ENCODE results near the gene IL4I1.

IL4I1 gene

GRCh38 chr19:49856574-49857021, 40.1 kb downstream of the IL4I1 start:
- no peak overlapping the region for H3K4me3 ChIP-seq (ENCODE audit: insufficient read depth, low read depth, low read length)
- H3K9me3 ChIP-seq (ENCODE audit: control insufficient read depth, low read length): no peaks in the 10 kb centered on the region
- peaks cover 58% of the 10 kb centered on the region for H3K36me3 ChIP-seq (ENCODE audit: control insufficient read depth, insufficient read depth, low read length)
- no peaks in the 10 kb centered on the region for H3K27me3 ChIP-seq (ENCODE audit: control insufficient read depth, insufficient read depth, low read length, poor library complexity, severe bottlenecking)
- H3K27ac ChIP-seq (ENCODE audit: insufficient read depth, low read depth, low read length, poor library complexity, severe bottlenecking): no peak overlapping the region
- 96 to 97% methylated on average over 18 of the region's 18 CpGs for WGBS, 2 experiments
- H3K4me1 ChIP-seq (ENCODE audit: control insufficient read depth, insufficient read depth, low read length): peaks cover 20% of the 10 kb centered on the region

- no peak overlapping the region for H3K27ac ChIP-seq (ENCODE audit: insufficient read depth, low read depth, low read length, poor library complexity, severe bottlenecking)
- 94 to 96% methylated on average over 21 of the region's 21 CpGs for WGBS, 2 experiments
- H3K36me3 ChIP-seq (ENCODE audit: control insufficient read depth, insufficient read depth, low read length): peaks cover 52% of the 10 kb centered on the region
- no peak overlapping the region for H3K4me3 ChIP-seq (ENCODE audit: insufficient read depth, low read depth, low read length)
- no peaks in the 10 kb centered on the region for H3K9me3 ChIP-seq (ENCODE audit: control insufficient read depth, low read length)
- H3K27me3 ChIP-seq (ENCODE audit: control insufficient read depth, insufficient read depth, low read length, poor library complexity, severe bottlenecking): no peaks in the 10 kb centered on the region
- H3K4me1 ChIP-seq (ENCODE audit: control insufficient read depth, insufficient read depth, low read length): peaks cover 20% of the 10 kb centered on the region
These were observed 40.8 kb downstream of the IL4I1 start for GRCh38 chr19:49855676-49856573.

DNA sequence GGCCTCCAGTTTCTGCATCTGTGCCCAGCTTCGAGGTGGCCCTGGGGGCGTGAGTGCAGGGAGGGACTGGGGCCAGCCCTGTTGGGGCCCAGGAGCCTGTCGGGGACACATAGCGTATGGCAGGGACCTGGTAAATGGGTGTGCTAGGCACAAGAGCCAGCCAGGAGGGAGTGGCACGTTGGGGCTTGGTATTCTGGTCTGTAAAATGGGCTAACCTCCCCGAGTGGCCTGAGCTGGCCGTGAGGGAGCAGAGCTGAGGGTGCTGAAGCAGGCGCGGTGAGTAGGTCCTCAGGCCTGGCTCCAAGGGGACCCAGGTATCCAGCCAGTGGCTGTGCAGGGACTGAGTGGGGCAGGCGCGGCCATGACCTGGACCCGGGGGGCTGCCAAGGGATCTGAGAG, 41.4 kb downstream of the IL4I1 start:
- Histone ChIP-seq H3K27ac (ENCODE audit: insufficient read depth, low read depth, low read length, poor library complexity, severe bottlenecking) (no peak overlapping the region), H3K27me3 (ENCODE audit: control insufficient read depth, insufficient read depth, low read length, poor library complexity, severe bottlenecking) (no peaks in the 10 kb centered on the region), H3K4me1 (ENCODE audit: control insufficient read depth, insufficient read depth, low read length) (peaks cover 20% of the 10 kb centered on the region), H3K9me3 (ENCODE audit: control insufficient read depth, low read length) (no peaks in the 10 kb centered on the region), H3K4me3 (ENCODE audit: insufficient read depth, low read depth, low read length) (no peak overlapping the region), H3K36me3 (ENCODE audit: control insufficient read depth, insufficient read depth, low read length) (peaks cover 48% of the 10 kb centered on the region)
- WGBS, 2 experiments: 95 to 96% methylated on average over 12 of the region's 12 CpGs

DNA sequence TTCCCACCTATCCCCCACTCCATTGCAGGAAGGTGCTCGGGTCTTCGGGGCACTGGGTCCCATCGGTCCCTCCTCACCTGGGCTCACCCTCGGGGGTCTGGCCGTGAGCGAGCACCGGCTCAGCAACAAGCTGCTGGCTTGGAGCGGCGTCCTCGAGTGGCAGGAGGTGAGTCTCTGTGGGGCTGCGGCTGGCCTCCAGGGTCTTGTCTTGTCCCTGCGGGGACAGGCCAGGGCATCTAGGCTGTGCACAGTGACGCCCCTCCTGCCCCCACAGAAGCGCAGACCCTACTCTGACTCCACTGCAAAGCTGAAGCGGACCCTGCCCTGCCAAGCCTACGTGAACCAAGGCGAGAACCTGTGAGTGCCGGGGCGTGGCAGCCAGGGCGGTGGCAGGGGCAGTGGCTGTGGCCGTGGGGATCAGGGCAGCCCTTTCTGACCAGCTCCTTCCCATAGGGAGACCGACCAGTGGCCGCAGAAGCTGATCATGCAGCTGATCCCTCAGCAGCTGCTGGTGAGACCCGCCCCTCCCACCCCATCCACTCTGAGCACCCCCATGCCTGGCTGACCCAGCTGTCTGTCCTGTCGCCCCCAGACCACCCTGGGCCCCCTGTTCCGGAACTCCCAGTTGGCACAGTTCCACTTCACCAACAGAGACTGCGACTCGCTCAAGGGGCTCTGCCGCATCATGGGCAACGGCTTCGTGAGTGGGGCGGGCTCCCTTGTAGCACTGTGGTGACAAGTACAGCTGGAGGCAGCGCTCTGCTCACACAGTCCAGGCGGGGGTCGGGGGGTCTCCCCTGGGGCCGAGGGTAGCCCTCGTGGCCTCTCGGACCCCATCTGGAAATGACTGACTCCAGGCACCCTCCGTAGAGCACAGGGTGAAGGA, 42.1 kb downstream of the IL4I1 start:
- Histone ChIP-seq H3K36me3 (ENCODE audit: control insufficient read depth, insufficient read depth, low read length) (peaks cover 46% of the 10 kb centered on the region), H3K4me1 (ENCODE audit: control insufficient read depth, insufficient read depth, low read length) (peaks cover 24% of the 10 kb centered on the region), H3K4me3 (ENCODE audit: insufficient read depth, low read depth, low read length) (no peak overlapping the region), H3K27ac (ENCODE audit: insufficient read depth, low read depth, low read length, poor library complexity, severe bottlenecking) (no peak overlapping the region), H3K27me3 (ENCODE audit: control insufficient read depth, insufficient read depth, low read length, poor library complexity, severe bottlenecking) (no peaks in the 10 kb centered on the region), H3K9me3 (ENCODE audit: control insufficient read depth, low read length) (no peaks in the 10 kb centered on the region)
- 95 to 96% methylated on average over 39 of the region's 39 CpGs for WGBS, 2 experiments

GRCh38 chr19:49853852-49854377, 42.8 kb downstream of the IL4I1 start:
- Histone ChIP-seq H3K27ac (ENCODE audit: insufficient read depth, low read depth, low read length, poor library complexity, severe bottlenecking) (no peak overlapping the region), H3K4me3 (ENCODE audit: insufficient read depth, low read depth, low read length) (no peak overlapping the region), H3K36me3 (ENCODE audit: control insufficient read depth, insufficient read depth, low read length) (peaks cover 44% of the 10 kb centered on the region), H3K27me3 (ENCODE audit: control insufficient read depth, insufficient read depth, low read length, poor library complexity, severe bottlenecking) (no peaks in the 10 kb centered on the region), H3K4me1 (ENCODE audit: control insufficient read depth, insufficient read depth, low read length) (peaks cover 24% of the 10 kb centered on the region), H3K9me3 (ENCODE audit: control insufficient read depth, low read length) (no peaks in the 10 kb centered on the region)
- 93 to 94% methylated on average over 10 of the region's 10 CpGs for WGBS, 2 experiments

GRCh38 chr19:49852631-49853126, 44.0 kb downstream of the IL4I1 start:
- Histone ChIP-seq H3K36me3 (ENCODE audit: control insufficient read depth, insufficient read depth, low read length) (peaks cover 33% of the 10 kb centered on the region), H3K27ac (ENCODE audit: insufficient read depth, low read depth, low read length, poor library complexity, severe bottlenecking) (no peak overlapping the region), H3K9me3 (ENCODE audit: control insufficient read depth, low read length) (no peaks in the 10 kb centered on the region), H3K27me3 (ENCODE audit: control insufficient read depth, insufficient read depth, low read length, poor library complexity, severe bottlenecking) (no peaks in the 10 kb centered on the region), H3K4me1 (ENCODE audit: control insufficient read depth, insufficient read depth, low read length) (peaks cover 24% of the 10 kb centered on the region), H3K4me3 (ENCODE audit: insufficient read depth, low read depth, low read length) (peak overlapping the region; percentile 62)
- WGBS, 2 experiments: 92% methylated on average over 14 of the region's 14 CpGs

DNA sequence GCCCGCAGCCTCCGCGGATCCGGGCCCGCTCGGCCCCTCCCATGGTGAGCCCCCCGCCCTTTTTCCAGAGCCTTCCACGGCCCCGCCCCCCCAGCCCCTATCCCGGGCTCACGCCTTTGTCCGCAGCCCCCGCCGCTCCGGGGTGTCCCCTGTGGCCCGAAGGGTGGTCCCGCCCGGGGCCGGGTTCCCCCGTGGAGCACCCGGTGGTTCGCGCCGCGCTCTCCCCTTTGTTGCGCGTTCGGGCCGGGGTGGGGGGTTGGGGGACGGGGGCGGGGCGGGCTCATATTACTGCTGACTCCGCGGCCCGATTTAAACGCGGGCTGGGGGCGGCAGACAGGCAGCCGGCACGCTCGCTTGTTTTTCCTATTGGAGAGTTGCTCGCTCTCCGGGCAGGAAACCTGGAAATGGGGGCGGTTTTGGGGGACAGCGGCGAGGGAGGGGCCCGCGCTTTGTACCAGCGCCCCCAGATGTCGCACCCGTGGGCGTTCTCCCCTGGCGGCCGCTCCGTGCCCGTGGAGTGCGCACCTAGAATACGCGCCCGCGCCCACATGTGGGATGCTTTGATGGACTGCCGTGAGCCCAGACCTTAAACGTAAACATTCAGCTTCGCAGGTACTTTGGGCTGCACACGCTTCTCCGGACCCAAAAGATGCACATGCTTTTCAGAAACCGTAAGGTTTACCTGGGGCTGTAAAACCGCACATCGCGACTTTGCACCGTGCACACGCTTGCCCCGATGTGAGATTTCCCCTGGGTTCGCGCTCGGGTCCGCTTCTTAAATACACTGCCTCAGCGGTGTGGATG, 45.0 kb downstream of the IL4I1 start:
- H3K4me3 ChIP-seq (ENCODE audit: insufficient read depth, low read depth, low read length): peak overlapping the region; percentile 62
- peak overlapping the region; percentile 95 for H3K27ac ChIP-seq (ENCODE audit: insufficient read depth, low read depth, low read length, poor library complexity, severe bottlenecking)
- no peaks in the 10 kb centered on the region for H3K9me3 ChIP-seq (ENCODE audit: control insufficient read depth, low read length)
- 2 to 3% methylated on average over 78 of the region's 78 CpGs for WGBS, 2 experiments
- peaks cover 24% of the 10 kb centered on the region for H3K4me1 ChIP-seq (ENCODE audit: control insufficient read depth, insufficient read depth, low read length)
- H3K27me3 ChIP-seq (ENCODE audit: control insufficient read depth, insufficient read depth, low read length, poor library complexity, severe bottlenecking): no peaks in the 10 kb centered on the region
- H3K36me3 ChIP-seq (ENCODE audit: control insufficient read depth, insufficient read depth, low read length): peaks cover 23% of the 10 kb centered on the region

- 3% methylated on average over 98 of the region's 98 CpGs for WGBS, 2 experiments
- Histone ChIP-seq H3K27me3 (ENCODE audit: control insufficient read depth, insufficient read depth, low read length, poor library complexity, severe bottlenecking) (no peaks in the 10 kb centered on the region), H3K27ac (ENCODE audit: insufficient read depth, low read depth, low read length, poor library complexity, severe bottlenecking) (peak within 1 kb of the TSS; percentile 95), H3K4me1 (ENCODE audit: control insufficient read depth, insufficient read depth, low read length) (peaks cover 24% of the 10 kb centered on the region), H3K4me3 (ENCODE audit: insufficient read depth, low read depth, low read length) (peak within 1 kb of the TSS; percentile 62), H3K9me3 (ENCODE audit: control insufficient read depth, low read length) (no peaks in the 10 kb centered on the region), H3K36me3 (ENCODE audit: control insufficient read depth, insufficient read depth, low read length) (peaks cover 14% of the 10 kb centered on the region)
These were observed 46.0 kb downstream of the IL4I1 start, which contains the start of gene PTOV1 for GRCh38 chr19:49850487-49851342. TSS of gene PTOV1 (plus strand) at chr19:49851159.

DNA sequence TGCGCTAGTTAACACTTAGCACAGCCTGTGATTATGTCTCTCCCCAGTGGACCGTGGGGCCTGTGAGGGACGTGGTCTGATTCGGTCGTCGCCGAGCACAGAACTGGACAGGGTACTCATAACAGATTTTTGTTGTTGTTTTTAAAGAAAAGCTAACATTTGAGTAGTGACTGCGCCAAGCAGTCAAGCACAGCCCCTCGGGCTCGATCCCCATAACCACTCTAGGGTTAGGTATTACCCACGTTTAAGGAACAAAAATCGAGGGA, 46.5 kb downstream of the IL4I1 start:
- no peaks in the 10 kb centered on the region for H3K9me3 ChIP-seq (ENCODE audit: control insufficient read depth, low read length)
- H3K4me1 ChIP-seq (ENCODE audit: control insufficient read depth, insufficient read depth, low read length): peaks cover 24% of the 10 kb centered on the region
- peaks cover 9% of the 10 kb centered on the region for H3K36me3 ChIP-seq (ENCODE audit: control insufficient read depth, insufficient read depth, low read length)
- H3K27me3 ChIP-seq (ENCODE audit: control insufficient read depth, insufficient read depth, low read length, poor library complexity, severe bottlenecking): no peaks in the 10 kb centered on the region
- peak overlapping the region; percentile 62 for H3K4me3 ChIP-seq (ENCODE audit: insufficient read depth, low read depth, low read length)
- 72 to 73% methylated on average over 12 of the region's 12 CpGs for WGBS, 2 experiments
- H3K27ac ChIP-seq (ENCODE audit: insufficient read depth, low read depth, low read length, poor library complexity, severe bottlenecking): peak overlapping the region; percentile 95
